GM18858 (cell line): ENCODE data around the gene ANKRD61.
"Not testable (repeated sequence)": the region's sequence is repeated elsewhere in the genome, so short reads cannot be mapped to it uniquely, and the experiment has no call there.

ENCODE experiments used
- ATAC-seq: cut with Tn5 transposase; IDR thresholded peaks from one replicate; pipeline ENCODE4 v1.9.1; 2021; ENCODE audit not compliant: unreplicated experiment

ANKRD61 gene

DNA sequence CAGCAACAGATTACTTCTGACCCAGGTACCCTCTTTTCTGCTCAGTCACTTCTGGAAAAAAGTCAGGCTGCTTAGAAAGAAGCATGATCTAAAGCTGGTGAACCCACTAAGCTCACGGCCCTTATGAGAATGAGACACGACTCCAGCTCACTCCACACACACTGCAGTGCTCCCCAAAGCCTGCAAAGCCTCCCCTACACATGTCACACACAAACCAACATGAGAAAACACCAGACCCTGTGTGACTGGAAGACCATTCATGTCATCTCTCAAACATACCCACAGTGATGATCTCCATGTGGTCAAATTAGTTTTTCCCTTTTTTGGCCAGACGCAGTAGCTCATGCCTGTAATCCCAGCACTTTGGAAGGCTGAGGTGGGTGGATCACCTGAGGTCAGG lies 391 bp downstream of the ANKRD61 start:
- ATAC-seq = no peak

DNA sequence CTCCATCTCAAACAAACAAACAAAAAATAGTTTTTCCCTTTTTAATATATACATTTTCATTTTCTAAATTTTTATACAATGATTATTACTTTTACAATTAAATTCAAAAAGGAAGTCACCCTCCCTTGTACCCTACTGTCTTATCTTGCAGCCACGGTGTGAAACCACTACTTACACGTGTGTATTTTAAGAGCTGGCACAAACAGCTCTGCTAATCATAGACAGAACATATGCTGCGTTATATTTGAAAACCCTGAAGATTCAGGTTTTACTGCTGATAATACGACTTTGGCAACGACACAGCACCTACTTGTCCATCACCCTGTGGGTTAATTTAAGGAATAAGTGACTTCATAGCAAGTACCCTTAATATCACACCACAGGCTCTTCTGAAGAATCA lies 991 bp downstream of the ANKRD61 start:
- ATAC-seq = no peak

DNA sequence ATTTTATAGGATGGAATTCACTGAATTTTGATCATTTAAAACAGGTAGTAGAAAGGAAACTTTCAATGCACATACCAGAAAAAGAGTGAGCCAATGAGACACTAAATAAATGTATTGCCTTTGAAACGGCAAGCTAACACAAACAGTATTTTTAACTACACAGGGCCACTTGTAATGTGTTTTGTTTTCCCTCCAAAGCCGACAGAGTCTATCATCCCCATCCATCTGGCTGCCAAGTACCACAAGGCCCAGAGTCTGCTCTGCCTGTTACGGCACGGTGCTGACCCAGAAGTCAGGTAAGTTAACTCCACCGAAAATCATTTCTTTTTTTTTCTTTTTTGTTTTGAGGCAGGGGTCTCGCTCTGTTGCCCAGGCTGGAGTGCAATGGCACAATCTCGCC lies 1.5 kb downstream of the ANKRD61 start:
- ATAC-seq = no peak

DNA sequence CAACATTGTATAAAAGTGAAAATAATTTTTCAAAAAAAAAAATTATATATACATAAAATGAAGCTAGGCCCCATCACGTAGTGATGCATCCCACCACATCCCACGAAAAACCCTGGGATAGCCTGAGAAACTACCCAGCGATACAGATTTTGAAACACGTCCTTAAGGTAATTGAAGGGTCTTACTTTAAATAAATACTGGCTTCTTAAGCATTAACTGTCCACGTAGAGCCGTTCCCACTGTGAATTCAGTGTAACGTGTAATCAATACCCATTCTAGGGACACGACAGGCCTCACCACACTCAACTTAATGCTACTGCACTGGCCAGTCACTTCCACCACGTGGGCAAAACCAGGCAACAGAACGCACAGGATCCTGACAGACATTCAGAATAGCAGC lies 4.0 kb downstream of the ANKRD61 start:
- no peak for ATAC-seq

DNA sequence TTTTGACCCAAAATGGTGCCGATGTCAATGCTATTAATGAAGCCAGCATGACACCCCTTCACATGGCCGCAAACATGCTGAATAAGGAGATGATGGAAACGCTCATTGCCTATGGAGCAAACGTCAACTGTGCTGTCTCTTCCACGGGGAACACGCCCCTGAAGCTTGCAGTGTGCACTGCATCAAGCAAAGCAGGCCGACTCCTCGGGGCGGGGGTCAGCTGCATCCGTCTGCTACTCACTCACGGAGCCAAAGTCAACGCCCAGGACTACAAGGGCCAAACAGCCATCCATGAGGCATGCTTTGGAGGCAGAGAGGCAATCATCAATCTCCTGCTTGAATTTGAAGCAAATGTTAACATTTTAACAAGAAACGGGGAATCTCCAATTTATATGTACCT lies 4.5 kb downstream of the ANKRD61 start:
- ATAC-seq = no peak

DNA sequence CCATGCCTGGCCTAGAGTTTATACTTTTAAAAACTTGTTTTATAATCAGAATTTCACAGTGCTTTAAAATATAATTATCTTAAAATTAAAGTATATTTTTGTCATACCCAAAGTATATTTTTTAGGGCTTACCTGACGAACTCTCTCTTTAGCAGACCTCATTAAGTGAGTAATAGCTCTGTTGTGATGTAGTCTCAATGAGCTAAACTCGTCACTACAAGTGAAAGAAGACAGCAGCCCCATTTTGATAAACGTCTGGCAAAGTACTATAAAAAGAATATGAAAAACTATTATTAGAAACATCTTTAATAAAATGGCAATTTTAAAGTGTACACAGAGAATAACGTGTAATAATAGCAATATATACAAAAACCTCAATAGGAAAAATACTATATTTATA lies 18.6 kb downstream of the ANKRD61 start:
- no peak for ATAC-seq

DNA sequence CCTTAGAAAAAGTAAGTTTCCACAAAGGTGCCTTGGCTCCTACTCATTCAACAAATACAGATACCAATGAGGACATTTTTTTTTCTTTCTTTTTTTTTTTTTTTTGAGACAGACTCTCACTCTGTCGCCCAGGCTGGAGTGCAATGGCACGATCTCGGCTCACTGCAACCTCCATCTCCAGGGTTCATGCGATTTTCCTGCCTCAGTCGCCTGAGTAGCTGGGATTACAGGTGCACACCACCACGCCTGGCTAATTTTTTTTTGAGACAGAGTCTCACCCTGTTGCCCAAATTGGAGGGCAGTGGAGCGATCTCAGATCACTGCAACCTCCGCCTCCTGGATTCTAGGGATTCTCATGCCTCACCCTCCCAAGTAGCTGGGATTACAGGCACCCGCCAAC lies 20.0 kb downstream of the ANKRD61 start:
- ATAC-seq = not testable (repeated sequence)

DNA sequence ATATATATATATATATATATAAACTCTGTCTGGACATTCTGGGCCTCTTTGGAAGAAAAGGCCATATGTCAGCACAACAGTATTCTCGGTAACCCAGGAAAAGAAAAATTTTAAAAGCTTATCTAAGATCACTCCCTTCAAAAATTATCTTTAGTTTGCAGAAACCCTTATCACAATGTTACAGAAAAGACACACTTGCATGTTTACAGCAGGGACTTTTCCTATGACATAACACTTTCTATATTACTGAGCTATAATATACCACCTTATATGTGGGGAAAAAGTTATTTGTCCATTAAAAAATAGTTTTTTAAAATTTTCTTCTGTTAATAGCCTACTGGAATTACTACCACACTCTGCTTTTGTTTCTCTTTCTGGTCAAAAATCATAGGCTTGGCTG lies 25.4 kb downstream of the ANKRD61 start:
- ATAC-seq = no peak

DNA sequence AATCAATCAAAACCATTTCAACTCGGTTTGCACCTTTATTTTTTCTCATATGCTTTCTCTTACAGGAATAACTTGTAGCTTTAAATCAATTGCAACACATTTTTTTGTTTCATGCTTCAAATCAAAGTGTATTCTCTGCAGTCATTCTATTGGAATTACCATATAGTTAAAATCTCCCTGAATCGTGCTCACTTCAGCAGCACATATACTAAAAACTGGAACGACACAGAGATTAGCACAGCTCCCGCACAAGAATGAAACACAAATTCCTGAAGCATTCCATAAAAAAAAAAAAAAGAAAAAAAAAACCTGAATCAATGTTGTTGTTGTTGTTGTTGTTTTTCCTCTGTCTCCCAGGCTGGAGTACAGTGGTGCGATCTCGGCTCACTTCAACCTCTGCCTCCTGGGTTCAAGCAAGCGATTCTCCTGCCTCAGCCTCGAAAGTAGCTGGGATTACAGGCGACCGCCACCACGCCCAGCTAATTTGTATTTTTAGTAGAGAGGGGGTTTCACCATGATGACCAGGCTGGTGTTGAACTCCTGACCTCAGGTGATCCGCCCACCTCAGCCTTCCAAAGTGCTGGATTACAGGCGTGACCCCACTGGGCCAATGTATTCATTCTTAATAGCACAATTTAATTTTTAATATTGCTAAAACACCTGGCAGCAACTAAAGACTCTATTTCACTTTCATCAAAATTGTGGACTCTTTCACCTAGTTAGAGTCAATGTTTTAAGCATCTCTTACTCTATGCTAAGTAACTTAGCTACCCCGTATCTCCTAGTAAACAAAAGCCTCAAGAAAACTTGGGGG lies 26.3 kb downstream of the ANKRD61 start:
- no peak for ATAC-seq

DNA sequence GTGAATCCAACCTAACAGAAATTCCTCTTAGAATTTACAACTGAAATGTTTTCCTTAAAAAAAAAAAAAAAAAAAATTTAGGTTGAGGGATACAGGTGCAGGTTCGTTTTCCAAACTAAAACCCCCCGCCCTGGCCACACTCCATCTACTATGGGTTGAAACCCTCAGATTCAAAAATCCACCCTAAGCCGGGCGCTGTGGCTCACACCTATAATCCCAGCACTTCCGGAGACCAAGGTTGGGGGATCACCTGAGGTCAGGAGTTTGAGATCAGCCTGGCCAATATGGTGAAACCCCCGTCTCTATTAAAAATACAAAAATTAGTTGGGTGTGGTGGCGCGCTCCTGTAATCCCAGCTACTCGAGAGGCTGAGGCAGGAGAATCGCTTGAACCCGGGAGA lies 28.8 kb downstream of the ANKRD61 start:
- ATAC-seq = not testable (repeated sequence)

DNA sequence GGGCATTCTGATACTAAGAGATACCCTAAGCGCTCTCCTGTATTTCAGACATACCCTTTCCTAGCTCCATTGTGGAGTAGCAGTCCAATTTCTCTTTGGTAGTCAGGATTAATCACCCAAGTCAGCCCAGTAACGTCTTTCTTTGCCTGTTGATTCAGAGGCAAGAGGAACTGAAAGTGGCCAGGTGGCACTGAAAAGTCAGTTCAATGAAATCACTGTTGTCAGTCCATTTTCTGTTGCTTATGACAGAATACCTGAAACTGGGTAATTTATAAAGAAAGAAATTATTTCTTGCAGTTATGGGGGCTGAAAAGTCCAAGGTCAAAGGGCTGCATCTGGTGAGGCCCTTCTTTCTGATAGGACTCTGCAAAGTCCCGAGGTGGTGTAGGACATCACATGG lies 40.2 kb downstream of the ANKRD61 start:
- ATAC-seq = peak; percentile 57

DNA sequence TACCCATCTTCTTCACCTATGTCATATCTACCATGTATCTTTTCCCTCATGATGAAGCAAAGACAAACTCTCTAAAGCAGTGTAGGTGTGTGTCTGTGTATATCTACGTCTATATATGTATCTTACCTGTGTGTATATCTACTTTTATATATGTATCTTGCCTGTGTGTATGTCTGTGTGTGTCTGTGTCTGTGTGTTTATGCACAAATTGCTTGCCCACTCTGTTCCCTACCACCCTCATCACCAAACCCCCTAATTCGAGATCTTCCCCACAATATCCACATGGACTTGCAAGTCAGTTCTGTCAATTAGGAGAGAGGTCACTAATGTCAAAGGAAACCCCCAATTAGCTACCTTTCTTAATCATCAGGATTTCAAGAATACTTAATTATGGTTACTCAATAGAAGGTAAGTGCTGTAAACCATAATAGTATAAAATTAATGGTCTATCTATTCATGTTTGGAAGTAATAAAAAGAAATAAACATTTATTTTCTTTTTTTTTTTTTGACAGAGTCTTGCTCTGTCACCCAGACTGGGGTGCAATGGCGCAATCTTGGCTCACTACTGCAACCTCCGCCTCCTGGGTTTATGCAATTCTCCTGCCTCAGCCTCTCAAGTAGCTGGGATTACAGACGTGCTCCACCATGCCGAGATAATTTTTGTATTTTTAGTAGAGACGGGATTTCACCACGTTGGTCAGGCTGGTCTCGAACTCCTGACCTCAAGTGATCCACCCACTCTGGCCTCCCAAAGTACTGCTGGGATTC lies 43.6 kb downstream of the ANKRD61 start:
- ATAC-seq = no peak

DNA sequence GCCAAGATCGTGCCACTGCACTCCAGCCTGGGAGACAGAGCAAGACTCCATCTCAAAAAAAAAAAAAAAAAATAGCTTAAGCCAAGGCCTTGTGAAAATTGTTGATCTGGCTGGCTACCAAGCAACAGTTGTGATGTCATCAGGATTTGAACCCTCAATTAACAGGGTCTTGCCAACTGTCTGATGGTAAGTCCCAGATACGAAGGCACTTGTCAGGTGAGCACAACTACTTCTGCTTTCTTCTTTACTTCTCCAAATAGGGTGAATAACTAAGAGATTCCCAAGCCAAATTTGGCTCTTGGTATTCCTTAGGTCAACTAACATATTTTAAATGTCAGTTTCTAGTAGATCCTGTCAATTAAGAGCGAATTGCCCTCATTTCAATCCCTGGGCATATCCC lies 47.4 kb downstream of the ANKRD61 start:
- ATAC-seq = no peak

DNA sequence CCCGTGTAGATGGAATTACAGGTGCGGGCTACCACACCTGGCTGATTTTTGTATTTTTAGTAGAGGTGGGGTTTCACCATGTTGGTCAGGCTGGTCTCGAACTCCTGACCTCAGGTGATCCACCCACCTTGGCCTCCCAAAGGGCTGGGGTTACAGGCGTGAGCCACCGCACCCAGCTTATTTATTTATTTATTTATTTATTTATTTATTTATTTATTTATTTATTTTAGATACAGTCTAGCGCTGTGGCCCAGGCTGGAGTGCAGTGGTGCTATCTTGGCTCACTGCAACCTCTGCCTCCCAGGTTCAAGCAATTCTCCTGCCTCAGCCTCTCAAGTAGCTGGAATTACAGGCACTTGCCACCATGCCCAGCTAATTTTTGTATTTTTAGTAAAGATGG lies 51.9 kb downstream of the ANKRD61 start:
- not testable (repeated sequence) for ATAC-seq
